C4-2B (cell line): ENCODE results near the gene ANK3.

Source experiments
- CTCF ChIP-seq: fragments of 450-650 bp; conservative IDR thresholded peaks from 2 replicates; pipeline ENCODE4 v1.5.1; 2017; ENCODE audit warnings: mild to moderate bottlenecking
- ZFX ChIP-seq: fragments of 450-650 bp; IDR thresholded peaks from 2 replicates; pipeline ENCODE4 v1.6.1; 2017

- TF ChIP-seq CTCF (no peak), ZFX (no peak)
Observed at GRCh38 chr10:60200682-60201053, 189.0 kb downstream of the ANK3 start.
